Measurements from ENCODE around the gene BEST4.

Gene BEST4

GRCh38 chr1:44788120-44788860, at the start of gene BEST4:
BEST4 (minus strand) TSS chr1:44788170; CDS start chr1:44787705, 465 bp downstream.
- Histone ChIP-seq H3K4me2 (ENCODE audit: low read length) (no peak within 1 kb of the TSS), H3K27me3 (ENCODE audit: control insufficient read depth, low read length) (no peaks in the 10 kb centered on the region), H3K79me2 (ENCODE audit: control insufficient read depth, low read length) (no peaks in the 10 kb centered on the region), H3K4me1 (ENCODE audit: control insufficient read depth, low read length) (peaks cover 33% of the 10 kb centered on the region), H3K9me2 (replicated peaks; ENCODE audit: control insufficient read depth, low read length) (no peaks in the 10 kb centered on the region), H3K4me3 (ENCODE audit: low read length) (no peak within 1 kb of the TSS), H3K36me3 (ENCODE audit: control insufficient read depth, low read length) (no peaks in the 10 kb centered on the region), H4K20me1 (ENCODE audit: control insufficient read depth, insufficient read depth, low read depth, low read length) (no peaks in the 10 kb centered on the region), H3F3A (ENCODE audit: control insufficient read depth, insufficient read depth) (peaks cover 35% of the 10 kb centered on the region), H3K9me3 (ENCODE audit: control insufficient read depth, insufficient read depth, low read length) (no peaks in the 10 kb centered on the region), H3K27ac (ENCODE audit: low read depth, low read length) (no peak within 1 kb of the TSS)
- no peak for TF ChIP-seq EZH2phosphoT487 (IDR thresholded peaks at IDR 0.05; ENCODE audit: borderline replicate concordance, low read length)
- TF ChIP-seq CTCF (IDR thresholded peaks at IDR 0.05; ENCODE audit: low read depth, low read length, poor library complexity, severe bottlenecking), result no peak

- no peaks in the 10 kb centered on the region for H4K20me1 ChIP-seq (ENCODE audit: control insufficient read depth, insufficient read depth, low read depth, low read length)
- no peak overlapping the region for H3K4me3 ChIP-seq (ENCODE audit: low read length)
- no peaks in the 10 kb centered on the region for H3K36me3 ChIP-seq (ENCODE audit: control insufficient read depth, low read length)
- H3K4me2 ChIP-seq (ENCODE audit: low read length), result peak overlapping the region; percentile 52
- no peaks in the 10 kb centered on the region for H3F3A ChIP-seq (ENCODE audit: control insufficient read depth, insufficient read depth)
- TF ChIP-seq CTCF (IDR thresholded peaks at IDR 0.05; ENCODE audit: low read depth, low read length, poor library complexity, severe bottlenecking), result peak; percentile 98
- TF ChIP-seq EZH2phosphoT487 (IDR thresholded peaks at IDR 0.05; ENCODE audit: borderline replicate concordance, low read length), result no peak
- no peaks in the 10 kb centered on the region for H3K27me3 ChIP-seq (ENCODE audit: control insufficient read depth, low read length)
- no peaks in the 10 kb centered on the region for H3K9me2 ChIP-seq (replicated peaks; ENCODE audit: control insufficient read depth, low read length)
- H3K79me2 ChIP-seq (ENCODE audit: control insufficient read depth, low read length), result no peaks in the 10 kb centered on the region
- peaks cover 8% of the 10 kb centered on the region for H3K4me1 ChIP-seq (ENCODE audit: control insufficient read depth, low read length)
- H3K27ac ChIP-seq (ENCODE audit: low read depth, low read length), result no peak overlapping the region
- H3K9me3 ChIP-seq (ENCODE audit: control insufficient read depth, insufficient read depth, low read length), result no peaks in the 10 kb centered on the region
These were observed 48.0 kb upstream of the BEST4 start for GRCh38 chr1:44835738-44836675.

GRCh38 chr1:44834328-44834727, 46.4 kb upstream of the BEST4 start:
- H3F3A ChIP-seq (ENCODE audit: control insufficient read depth, insufficient read depth), result no peaks in the 10 kb centered on the region
- H3K4me2 ChIP-seq (ENCODE audit: low read length), result no peak overlapping the region
- H4K20me1 ChIP-seq (ENCODE audit: control insufficient read depth, insufficient read depth, low read depth, low read length), result no peaks in the 10 kb centered on the region
- no peaks in the 10 kb centered on the region for H3K9me3 ChIP-seq (ENCODE audit: control insufficient read depth, insufficient read depth, low read length)
- TF ChIP-seq EZH2phosphoT487 (IDR thresholded peaks at IDR 0.05; ENCODE audit: borderline replicate concordance, low read length), result no peak
- no peak for TF ChIP-seq CTCF (IDR thresholded peaks at IDR 0.05; ENCODE audit: low read depth, low read length, poor library complexity, severe bottlenecking)
- no peak overlapping the region for H3K27ac ChIP-seq (ENCODE audit: low read depth, low read length)
- no peaks in the 10 kb centered on the region for H3K27me3 ChIP-seq (ENCODE audit: control insufficient read depth, low read length)
- H3K4me3 ChIP-seq (ENCODE audit: low read length), result no peak overlapping the region
- H3K79me2 ChIP-seq (ENCODE audit: control insufficient read depth, low read length), result no peaks in the 10 kb centered on the region
- no peaks in the 10 kb centered on the region for H3K36me3 ChIP-seq (ENCODE audit: control insufficient read depth, low read length)
- peaks cover 8% of the 10 kb centered on the region for H3K4me1 ChIP-seq (ENCODE audit: control insufficient read depth, low read length)
- H3K9me2 ChIP-seq (replicated peaks; ENCODE audit: control insufficient read depth, low read length), result no peaks in the 10 kb centered on the region

All from DOHH2 (cell line).